ENCODE data around the gene OR1J4. TPM values are rescaled to one million over a fixed set of nuclear protein-coding genes. Genes with fewer than 3 reads are reported as not detected.

The OR1J4 gene
- polyA plus RNA-seq, 1 of the 3 experiments (the other 2 are of a cell fraction), result 0.07 TPM

DNA sequence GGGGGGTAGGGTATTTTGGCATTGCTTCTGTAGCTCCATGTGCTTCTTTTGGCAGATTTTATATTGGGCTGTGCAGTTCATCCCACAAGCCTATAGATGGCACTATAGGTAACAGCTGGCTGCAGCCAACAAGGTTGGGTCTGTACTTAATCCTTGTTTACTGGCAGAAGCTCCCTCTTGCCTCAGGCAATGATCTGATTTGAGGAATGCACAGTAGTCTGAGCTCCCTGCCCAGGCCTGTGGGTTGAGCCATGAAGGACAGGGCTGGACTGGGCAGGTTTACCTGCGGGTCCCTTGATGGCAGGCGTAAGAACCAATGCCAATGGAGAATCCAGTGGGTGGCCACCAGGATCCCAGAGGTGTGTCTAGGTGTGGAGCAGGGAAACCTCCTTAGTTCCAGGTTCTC lies 20.1 kb upstream of the OR1J4 start:
- no peak overlapping the region for H3K4me3 ChIP-seq (ENCODE audit: low read depth in 2 of 2, low read length in 1 of 2)
- CTCF ChIA-PET, result interaction anchor here (0.6 to 3.9 kb wide), 39 partner anchors 8 to 1034 kb away, joined by 3 to 30 read pairs (median 4); partner anchors contain the start of genes OR1J1 and OR1J4
- no peak overlapping the region for H3K9ac ChIP-seq
- no peak overlapping the region for H2AFZ ChIP-seq (ENCODE audit: low read depth)
- no peaks in the 10 kb centered on the region for H3K27me3 ChIP-seq (ENCODE audit: insufficient read depth)
- 63% methylated on average over 2 of the region's 2 CpGs for WGBS (ENCODE audit: low lambda C conversion rate)
- no peaks in the 10 kb centered on the region for H3K36me3 ChIP-seq (replicated peaks in 1 of 2; ENCODE audit: control insufficient read depth in 1 of 2, insufficient read depth in 2 of 2, low read length in 1 of 2)
- H3K9me3 ChIP-seq, result no peaks in the 10 kb centered on the region
- H4K20me1 ChIP-seq (ENCODE audit: insufficient read depth), result no peaks in the 10 kb centered on the region
- H3K4me1 ChIP-seq (ENCODE audit: control insufficient read depth in 1 of 2, insufficient read depth in 2 of 2, low read depth in 1 of 2, low read length in 1 of 2), result no peaks in the 10 kb centered on the region; a peak in 1 of 4 replicates
- H3K79me2 ChIP-seq (ENCODE audit: insufficient read depth), result no peaks in the 10 kb centered on the region
- H3K9me2 ChIP-seq, result no peaks in the 10 kb centered on the region
- H3K27ac ChIP-seq (ENCODE audit: low read depth in 2 of 2, low read length in 1 of 2), result no peak overlapping the region
- TF ChIP-seq NRF1 (IDR thresholded peaks at IDR 0.05; ENCODE audit: low read depth, low read length) (no peak), SMC3 (IDR thresholded peaks at IDR 0.05; ENCODE audit: low read depth, low read length) (peak; percentile 43), RCOR1 (IDR thresholded peaks at IDR 0.05; ENCODE audit: low read length) (no peak), CHD2 (IDR thresholded peaks at IDR 0.05; ENCODE audit: low read length, partially characterized antibody) (no peak), RAD21 (IDR thresholded peaks at IDR 0.05; ENCODE audit: low read length) (peak; percentile 59)
- TF ChIP-seq, protein P1, sequence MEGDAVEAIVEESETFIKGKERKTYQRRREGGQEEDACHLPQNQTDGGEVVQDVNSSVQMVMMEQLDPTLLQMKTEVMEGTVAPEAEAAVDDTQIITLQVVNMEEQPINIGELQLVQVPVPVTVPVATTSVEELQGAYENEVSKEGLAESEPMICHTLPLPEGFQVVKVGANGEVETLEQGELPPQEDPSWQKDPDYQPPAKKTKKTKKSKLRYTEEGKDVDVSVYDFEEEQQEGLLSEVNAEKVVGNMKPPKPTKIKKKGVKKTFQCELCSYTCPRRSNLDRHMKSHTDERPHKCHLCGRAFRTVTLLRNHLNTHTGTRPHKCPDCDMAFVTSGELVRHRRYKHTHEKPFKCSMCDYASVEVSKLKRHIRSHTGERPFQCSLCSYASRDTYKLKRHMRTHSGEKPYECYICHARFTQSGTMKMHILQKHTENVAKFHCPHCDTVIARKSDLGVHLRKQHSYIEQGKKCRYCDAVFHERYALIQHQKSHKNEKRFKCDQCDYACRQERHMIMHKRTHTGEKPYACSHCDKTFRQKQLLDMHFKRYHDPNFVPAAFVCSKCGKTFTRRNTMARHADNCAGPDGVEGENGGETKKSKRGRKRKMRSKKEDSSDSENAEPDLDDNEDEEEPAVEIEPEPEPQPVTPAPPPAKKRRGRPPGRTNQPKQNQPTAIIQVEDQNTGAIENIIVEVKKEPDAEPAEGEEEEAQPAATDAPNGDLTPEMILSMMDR (IDR thresholded peaks at IDR 0.05), result peak; percentile 78
- H3F3A ChIP-seq (replicated peaks; ENCODE audit: insufficient read depth), result no peaks in the 10 kb centered on the region
- POLR2A ChIA-PET, result interaction anchor here (0.6 kb wide), 1 partner anchor 324 kb away, joined by 4 read pairs; no protein-coding TSS in a partner anchor
- DNase-seq, result peak; percentile 45
- H3K4me2 ChIP-seq, result no peak overlapping the region

DNA sequence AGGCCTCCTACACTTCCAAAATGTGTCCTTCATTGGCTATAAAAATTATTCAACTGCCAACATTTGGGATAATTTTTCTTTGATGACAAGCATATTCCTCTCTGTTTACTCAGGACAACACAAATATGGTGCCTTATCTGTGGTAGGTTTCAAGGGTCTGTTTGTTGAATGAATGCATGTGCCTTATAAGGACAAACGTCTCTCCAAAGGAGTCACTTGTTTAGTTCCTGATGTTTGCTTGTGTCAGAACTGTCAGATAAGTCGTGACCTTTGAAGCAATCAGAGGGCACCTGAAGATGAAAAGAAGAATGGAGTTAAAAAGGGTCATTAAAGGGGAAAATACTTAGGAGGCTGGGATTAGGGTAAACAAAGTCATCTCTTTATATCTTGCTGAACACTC lies 12.0 kb upstream of the OR1J4 start:
- Histone ChIP-seq H3K27me3 (ENCODE audit: insufficient read depth) (peaks cover 21% of the 10 kb centered on the region; the same call in 1 of the 2 replicates), H3K27ac (ENCODE audit: low read depth in 2 of 2, low read length in 1 of 2) (no peak overlapping the region), H3F3A (replicated peaks; ENCODE audit: insufficient read depth) (no peaks in the 10 kb centered on the region), H3K4me2 (no peak overlapping the region), H2AFZ (ENCODE audit: low read depth) (no peak overlapping the region), H4K20me1 (ENCODE audit: insufficient read depth) (no peaks in the 10 kb centered on the region), H3K9me2 (no peaks in the 10 kb centered on the region), H3K4me1 (ENCODE audit: control insufficient read depth in 1 of 2, insufficient read depth in 2 of 2, low read depth in 1 of 2, low read length in 1 of 2) (no peaks in the 10 kb centered on the region), H3K4me3 (ENCODE audit: low read depth in 2 of 2, low read length in 1 of 2) (no peak overlapping the region), H3K9ac (no peak overlapping the region), H3K9me3 (no peaks in the 10 kb centered on the region), H3K36me3 (replicated peaks in 1 of 2; ENCODE audit: control insufficient read depth in 1 of 2, insufficient read depth in 2 of 2, low read length in 1 of 2) (no peaks in the 10 kb centered on the region), H3K79me2 (ENCODE audit: insufficient read depth) (no peaks in the 10 kb centered on the region)
- DNase-seq, result no peak
- 5% methylated on average over 2 of the region's 2 CpGs for WGBS (ENCODE audit: low lambda C conversion rate)
- ChIA-PET CTCF (interaction anchor here (1.0 kb wide), 1 partner anchor 8 kb away, joined by 3 read pairs; no protein-coding TSS in a partner anchor), POLR2A (no interaction called here)
- TF ChIP-seq EP300 (IDR thresholded peaks at IDR 0.05; ENCODE audit: borderline replicate concordance in 1 of 2, low read depth in 1 of 2, low read length in 1 of 2) (no peak), YY1 (IDR thresholded peaks at IDR 0.05; ENCODE audit: low read depth) (no peak), FOXM1 (IDR thresholded peaks at IDR 0.05; ENCODE audit: low read depth) (no peak), GABPA (IDR thresholded peaks at IDR 0.05; ENCODE audit: low read depth) (no peak), RXRA (IDR thresholded peaks at IDR 0.05; ENCODE audit: borderline replicate concordance, low read depth) (no peak), FOSL2 (IDR thresholded peaks at IDR 0.05; ENCODE audit: borderline replicate concordance, low read depth) (no peak), FOXJ3 (CRISPR knock-in tag; IDR thresholded peaks at IDR 0.05) (no peak)
- TF ChIP-seq, protein P2, sequence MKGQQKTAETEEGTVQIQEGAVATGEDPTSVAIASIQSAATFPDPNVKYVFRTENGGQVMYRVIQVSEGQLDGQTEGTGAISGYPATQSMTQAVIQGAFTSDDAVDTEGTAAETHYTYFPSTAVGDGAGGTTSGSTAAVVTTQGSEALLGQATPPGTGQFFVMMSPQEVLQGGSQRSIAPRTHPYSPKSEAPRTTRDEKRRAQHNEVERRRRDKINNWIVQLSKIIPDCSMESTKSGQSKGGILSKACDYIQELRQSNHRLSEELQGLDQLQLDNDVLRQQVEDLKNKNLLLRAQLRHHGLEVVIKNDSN (IDR thresholded peaks at IDR 0.05; ENCODE audit: borderline replicate concordance, low read depth), result no peak
- TF ChIP-seq, protein P3, sequence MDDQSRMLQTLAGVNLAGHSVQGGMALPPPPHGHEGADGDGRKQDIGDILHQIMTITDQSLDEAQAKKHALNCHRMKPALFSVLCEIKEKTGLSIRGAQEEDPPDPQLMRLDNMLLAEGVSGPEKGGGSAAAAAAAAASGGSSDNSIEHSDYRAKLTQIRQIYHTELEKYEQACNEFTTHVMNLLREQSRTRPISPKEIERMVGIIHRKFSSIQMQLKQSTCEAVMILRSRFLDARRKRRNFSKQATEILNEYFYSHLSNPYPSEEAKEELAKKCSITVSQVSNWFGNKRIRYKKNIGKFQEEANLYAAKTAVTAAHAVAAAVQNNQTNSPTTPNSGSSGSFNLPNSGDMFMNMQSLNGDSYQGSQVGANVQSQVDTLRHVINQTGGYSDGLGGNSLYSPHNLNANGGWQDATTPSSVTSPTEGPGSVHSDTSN (IDR thresholded peaks at IDR 0.05), result no peak
- TF ChIP-seq, protein P4, sequence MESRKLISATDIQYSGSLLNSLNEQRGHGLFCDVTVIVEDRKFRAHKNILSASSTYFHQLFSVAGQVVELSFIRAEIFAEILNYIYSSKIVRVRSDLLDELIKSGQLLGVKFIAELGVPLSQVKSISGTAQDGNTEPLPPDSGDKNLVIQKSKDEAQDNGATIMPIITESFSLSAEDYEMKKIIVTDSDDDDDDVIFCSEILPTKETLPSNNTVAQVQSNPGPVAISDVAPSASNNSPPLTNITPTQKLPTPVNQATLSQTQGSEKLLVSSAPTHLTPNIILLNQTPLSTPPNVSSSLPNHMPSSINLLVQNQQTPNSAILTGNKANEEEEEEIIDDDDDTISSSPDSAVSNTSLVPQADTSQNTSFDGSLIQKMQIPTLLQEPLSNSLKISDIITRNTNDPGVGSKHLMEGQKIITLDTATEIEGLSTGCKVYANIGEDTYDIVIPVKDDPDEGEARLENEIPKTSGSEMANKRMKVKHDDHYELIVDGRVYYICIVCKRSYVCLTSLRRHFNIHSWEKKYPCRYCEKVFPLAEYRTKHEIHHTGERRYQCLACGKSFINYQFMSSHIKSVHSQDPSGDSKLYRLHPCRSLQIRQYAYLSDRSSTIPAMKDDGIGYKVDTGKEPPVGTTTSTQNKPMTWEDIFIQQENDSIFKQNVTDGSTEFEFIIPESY (IDR thresholded peaks at IDR 0.05; ENCODE audit: borderline replicate concordance, low read depth), result no peak

Data from SK-N-SH (cell line).